IMR-90 (cell line): ENCODE measurements around the gene KIF1B.

ENCODE experiments used
- BHLHE40 ChIP-seq: fragments of 150-350 bp; IDR thresholded peaks from 2 replicates; pipeline ENCODE4 v1.6.1; 2016; ENCODE audit warnings: mild to moderate bottlenecking, low read depth, low read length
- MXI1 ChIP-seq: IDR thresholded peaks from 2 replicates; pipeline ENCODE4 v1.6.1; 2012; ENCODE audit warnings: low read depth, mild to moderate bottlenecking, low read length, moderate library complexity, borderline replicate concordance
- POLR2A ChIP-seq: IDR thresholded peaks from 2 replicates; pipeline ENCODE4 v1.6.1; 2012; ENCODE audit warnings: mild to moderate bottlenecking, low read depth, low read length
- RAD21 ChIP-seq: IDR thresholded peaks from 2 replicates; pipeline ENCODE4 v1.6.1; 2012; ENCODE audit warnings: low read length, improper control_type of control experiment
- TF ChIP-seq, protein P1 (sequence below): conservative IDR thresholded peaks from 2 replicates; pipeline ENCODE4 v1.5.1; 2012; ENCODE audit warnings: mild to moderate bottlenecking, low read depth, low read length, improper control_type of control experiment
- TF ChIP-seq, protein P2 (sequence below): fragments of 150-350 bp; IDR thresholded peaks from 2 replicates; pipeline ENCODE4 v1.6.1; 2017; ENCODE audit warnings: mild to moderate bottlenecking, antibody characterized with exemption, low read length, low read depth

DNA sequence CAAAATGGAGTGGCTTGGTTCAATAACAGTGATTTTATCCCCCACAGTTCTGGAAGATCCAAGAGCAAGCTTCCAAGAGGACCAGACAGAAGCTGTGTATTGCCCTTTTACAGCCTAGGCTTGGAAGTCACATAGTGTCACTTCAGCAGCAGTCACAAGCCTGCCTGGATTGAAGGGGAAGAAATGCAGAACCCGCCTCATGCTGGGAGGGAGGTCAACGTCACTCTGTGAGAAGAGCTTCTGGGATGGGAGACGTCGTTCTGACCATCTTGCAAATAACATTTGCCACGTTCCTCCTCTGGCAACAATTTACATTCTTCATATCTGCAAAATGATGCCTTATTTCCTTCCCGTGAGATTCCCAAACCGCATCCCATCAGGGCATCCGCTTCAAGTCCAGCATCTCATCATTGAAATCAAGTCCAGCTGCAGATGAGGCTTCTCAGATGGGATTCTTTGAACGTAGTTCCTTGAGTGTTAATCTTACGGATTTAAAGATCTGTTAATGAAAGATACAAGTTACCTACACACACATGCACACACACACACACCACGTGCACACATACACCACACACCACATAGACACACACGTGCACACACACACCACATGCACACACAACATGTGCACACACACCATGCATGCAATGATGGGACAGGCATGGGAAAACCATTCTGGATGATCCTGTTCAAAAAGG lies 23.9 kb upstream of the KIF1B start:
- TF ChIP-seq, protein P1, sequence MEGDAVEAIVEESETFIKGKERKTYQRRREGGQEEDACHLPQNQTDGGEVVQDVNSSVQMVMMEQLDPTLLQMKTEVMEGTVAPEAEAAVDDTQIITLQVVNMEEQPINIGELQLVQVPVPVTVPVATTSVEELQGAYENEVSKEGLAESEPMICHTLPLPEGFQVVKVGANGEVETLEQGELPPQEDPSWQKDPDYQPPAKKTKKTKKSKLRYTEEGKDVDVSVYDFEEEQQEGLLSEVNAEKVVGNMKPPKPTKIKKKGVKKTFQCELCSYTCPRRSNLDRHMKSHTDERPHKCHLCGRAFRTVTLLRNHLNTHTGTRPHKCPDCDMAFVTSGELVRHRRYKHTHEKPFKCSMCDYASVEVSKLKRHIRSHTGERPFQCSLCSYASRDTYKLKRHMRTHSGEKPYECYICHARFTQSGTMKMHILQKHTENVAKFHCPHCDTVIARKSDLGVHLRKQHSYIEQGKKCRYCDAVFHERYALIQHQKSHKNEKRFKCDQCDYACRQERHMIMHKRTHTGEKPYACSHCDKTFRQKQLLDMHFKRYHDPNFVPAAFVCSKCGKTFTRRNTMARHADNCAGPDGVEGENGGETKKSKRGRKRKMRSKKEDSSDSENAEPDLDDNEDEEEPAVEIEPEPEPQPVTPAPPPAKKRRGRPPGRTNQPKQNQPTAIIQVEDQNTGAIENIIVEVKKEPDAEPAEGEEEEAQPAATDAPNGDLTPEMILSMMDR: no peak
- TF ChIP-seq POLR2A (no peak), BHLHE40 (no peak), RAD21 (no peak), MXI1 (no peak)
- TF ChIP-seq, protein P2, sequence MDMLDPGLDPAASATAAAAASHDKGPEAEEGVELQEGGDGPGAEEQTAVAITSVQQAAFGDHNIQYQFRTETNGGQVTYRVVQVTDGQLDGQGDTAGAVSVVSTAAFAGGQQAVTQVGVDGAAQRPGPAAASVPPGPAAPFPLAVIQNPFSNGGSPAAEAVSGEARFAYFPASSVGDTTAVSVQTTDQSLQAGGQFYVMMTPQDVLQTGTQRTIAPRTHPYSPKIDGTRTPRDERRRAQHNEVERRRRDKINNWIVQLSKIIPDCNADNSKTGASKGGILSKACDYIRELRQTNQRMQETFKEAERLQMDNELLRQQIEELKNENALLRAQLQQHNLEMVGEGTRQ: no peak
